SJCRH30 (cell line): ENCODE data around the gene MYO15B. TPM values are rescaled to one million over a fixed set of nuclear protein-coding genes. Genes with fewer than 3 reads are reported as not detected.

ENCODE experiments used
- DNase-seq, 2 experiments: peaks; one replicate each; pipeline ENCODE4 v3.0.0-alpha.2; 2015 to 2020
- H3K27ac ChIP-seq: fragments of 250-450 bp; sonication (Bioruptor Pico); 2 replicates; pipeline ENCODE4 v1.5.1; 2020; ENCODE audit warnings: mild to moderate bottlenecking, moderate library complexity
- H3K27me3 ChIP-seq: fragments of 250-450 bp; sonication (Bioruptor Pico); 2 replicates; pipeline ENCODE4 v1.5.1; 2020; ENCODE audit warnings: mild to moderate bottlenecking, moderate library complexity
- H3K36me3 ChIP-seq: fragments of 250-450 bp; sonication (Bioruptor Pico); 2 replicates; pipeline ENCODE4 v1.5.1; 2020; ENCODE audit warnings: mild to moderate bottlenecking, moderate library complexity
- H3K4me1 ChIP-seq: fragments of 250-450 bp; sonication (Bioruptor Pico); 2 replicates; pipeline ENCODE4 v1.5.1; 2020; ENCODE audit warnings: mild to moderate bottlenecking, moderate library complexity
- H3K4me3 ChIP-seq: fragments of 250-450 bp; sonication (Bioruptor Pico); 2 replicates; pipeline ENCODE4 v1.5.1; 2020; ENCODE audit warnings: mild to moderate bottlenecking, moderate library complexity
- H3K9me3 ChIP-seq: fragments of 250-450 bp; sonication (Bioruptor Pico); replicated peaks from 2 replicates; pipeline ENCODE4 v1.5.1; 2020; ENCODE audit warnings: mild to moderate bottlenecking, moderate library complexity
- total RNA-seq: library from RNA; depleted of rRNA; stranded (reverse); fragments of >200 nt; shearing (Covaris generic); gene quantifications from 2 replicates; pipeline ENCODE4 v1.2.3, GENCODE V29; 2014; rRNA removed

The MYO15B gene
- 0.02 TPM in 1 of 2 replicates, not detected in the other for total RNA-seq

DNA sequence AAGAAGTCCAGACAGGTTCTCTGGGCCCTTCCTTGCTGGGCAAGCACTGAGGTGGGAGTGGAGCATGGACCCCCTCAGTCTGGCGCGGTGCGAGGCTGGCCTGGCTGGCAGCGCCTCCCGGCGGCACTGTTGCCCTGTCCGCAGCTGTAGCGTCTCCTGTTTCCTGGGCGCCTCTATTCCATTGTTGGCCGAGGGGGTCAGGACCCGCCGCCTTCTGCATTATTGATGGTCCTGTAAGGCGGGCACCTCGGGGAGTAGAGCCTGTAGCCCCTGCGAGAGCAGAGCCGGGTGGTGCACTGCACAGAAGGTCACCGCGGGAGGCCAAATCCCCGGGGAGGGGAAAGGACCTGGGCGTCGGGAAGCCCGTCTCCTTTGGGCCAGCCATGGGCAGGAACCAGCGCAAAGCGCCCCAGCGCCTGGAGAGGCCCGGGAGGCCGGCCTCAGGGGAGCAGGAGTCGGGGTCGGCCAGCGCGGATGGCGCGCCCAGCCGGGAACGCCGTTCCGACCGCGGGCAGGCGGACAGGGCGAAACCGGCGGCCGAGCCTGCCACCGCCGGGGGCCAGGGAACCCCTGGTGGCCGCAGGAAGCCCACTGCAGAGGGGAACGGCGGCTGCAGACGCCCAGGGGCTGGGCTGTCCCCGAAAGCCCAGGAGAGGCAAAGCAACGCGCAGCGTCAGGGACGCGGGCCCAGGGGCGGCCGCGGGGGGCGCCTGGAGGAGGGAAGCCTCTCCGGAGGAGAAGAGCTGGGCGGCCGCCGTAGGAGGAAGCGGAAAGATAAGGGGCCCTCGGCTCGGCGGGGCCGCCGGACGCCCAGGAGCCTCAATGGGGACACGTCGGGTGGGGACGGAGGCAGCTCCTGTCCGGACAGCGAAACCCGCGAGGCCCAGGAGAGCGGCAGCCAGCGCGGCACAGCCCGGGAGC is at the start of gene MYO15B:
Gene MYO15B (plus strand): TSS at position 126 of the 921 bp plus-strand sequence. CDS start 258 bp downstream, at position 384.
- Histone ChIP-seq H3K4me3 (peak within 1 kb of the TSS; percentile 59), H3K27ac (no peak within 1 kb of the TSS), H3K9me3 (no peaks in the 10 kb centered on the region), H3K27me3 (peaks cover 11% of the 10 kb centered on the region; the same call in 1 of the 2 replicates), H3K36me3 (no peaks in the 10 kb centered on the region), H3K4me1 (no peaks in the 10 kb centered on the region)
- no peak for DNase-seq

DNA sequence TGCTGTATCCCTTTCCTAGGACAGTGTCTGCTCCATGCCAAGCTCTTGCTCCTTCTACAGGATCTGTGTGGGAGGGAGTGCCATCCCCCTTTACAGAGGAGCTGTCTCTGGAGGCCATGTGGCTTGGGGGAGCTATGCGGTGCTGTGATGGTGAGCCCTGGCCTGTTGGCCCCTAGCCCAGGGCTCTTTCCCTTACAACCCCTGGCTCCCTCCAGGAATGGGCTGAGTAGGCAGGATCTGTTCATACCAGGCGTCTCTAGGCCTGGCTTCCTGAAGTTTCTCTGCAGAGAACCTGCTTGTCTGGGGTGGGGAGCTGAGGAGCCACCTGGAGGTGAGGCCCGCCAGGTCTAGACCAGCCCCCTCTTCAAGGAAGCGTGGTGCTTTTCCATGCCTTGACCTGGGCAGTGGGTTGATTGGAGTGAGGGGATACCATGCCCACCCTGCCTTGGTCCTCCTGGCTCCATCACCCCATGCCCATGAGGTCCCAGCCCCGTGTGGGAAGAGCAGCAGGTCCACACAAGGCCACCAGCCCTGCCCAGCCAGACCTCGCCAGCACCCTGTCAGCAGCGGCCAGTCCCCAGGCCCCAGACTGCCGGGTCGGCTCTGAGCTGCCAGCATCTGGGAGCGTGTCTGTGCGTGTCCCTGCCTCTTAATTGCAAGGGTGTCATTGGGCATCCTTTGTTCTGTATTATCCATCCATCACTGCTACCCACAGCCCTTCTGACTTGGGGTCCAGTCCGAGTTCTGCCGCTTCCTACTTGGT is 47.5 kb upstream of the MYO15B start:
- Histone ChIP-seq H3K36me3 (no peaks in the 10 kb centered on the region), H3K4me1 (0 out of 2 replicates have a peak, but pooled peaks cover 2% of the 10 kb centered on the region), H3K4me3 (no peak overlapping the region), H3K27ac (no peak overlapping the region), H3K9me3 (no peaks in the 10 kb centered on the region), H3K27me3 (peaks cover 50% of the 10 kb centered on the region)
- no peak for DNase-seq

DNA sequence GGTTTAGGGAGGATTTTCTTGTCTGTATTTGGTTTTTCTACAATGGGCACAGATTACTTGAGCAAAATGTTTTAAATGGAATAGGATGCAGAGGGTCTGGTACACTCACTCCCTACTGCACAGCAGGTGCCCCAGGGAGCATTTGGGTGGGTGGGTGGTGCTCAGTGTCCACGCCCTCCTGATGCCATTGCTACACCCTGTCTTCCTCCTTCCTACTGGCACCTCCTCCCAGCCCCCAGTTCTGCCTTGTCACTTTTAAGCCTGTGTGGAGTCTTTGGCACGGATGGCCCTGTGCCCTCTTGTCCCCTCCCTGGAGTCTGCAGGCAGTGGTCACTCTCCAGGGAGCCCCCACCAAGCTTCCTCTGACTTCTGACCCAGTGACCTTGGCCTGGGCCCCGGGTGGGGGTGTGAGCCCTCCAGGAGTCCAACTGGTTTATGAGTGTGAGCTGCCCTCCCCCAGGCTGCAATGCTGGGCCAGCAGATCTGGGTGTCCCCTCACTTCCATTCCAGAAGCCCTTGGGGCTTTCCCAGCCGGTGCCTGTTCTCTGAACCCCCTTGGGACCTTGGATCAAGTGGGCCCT is 46.6 kb upstream of the MYO15B start:
- no peaks in the 10 kb centered on the region for H3K36me3 ChIP-seq
- no peaks in the 10 kb centered on the region for H3K4me1 ChIP-seq
- H3K4me3 ChIP-seq, result no peak overlapping the region
- H3K27ac ChIP-seq, result no peak overlapping the region
- H3K27me3 ChIP-seq, result peaks cover 59% of the 10 kb centered on the region
- no peak for DNase-seq
- H3K9me3 ChIP-seq, result no peaks in the 10 kb centered on the region

DNA sequence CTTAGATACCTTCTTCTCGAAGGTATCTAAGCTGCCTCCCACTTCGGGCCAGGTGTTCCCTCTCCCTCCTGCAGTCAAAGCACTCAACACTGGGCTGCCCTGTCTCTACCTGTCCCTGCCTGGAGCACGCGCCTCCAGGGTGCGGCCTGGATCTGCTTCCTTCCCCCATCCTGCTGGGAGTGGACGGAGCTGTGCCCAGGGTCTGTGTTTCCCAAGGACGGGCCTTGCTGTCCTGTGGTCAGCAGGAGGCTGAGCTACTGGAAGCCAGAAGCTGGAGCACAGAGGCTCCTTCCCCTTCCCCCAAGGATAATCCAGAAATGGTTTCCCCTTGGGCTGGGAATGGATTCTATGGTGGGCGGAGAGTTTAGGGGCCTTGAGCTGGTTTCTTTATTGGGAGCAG is 45.4 kb upstream of the MYO15B start:
- Histone ChIP-seq H3K27ac (no peak overlapping the region), H3K9me3 (no peaks in the 10 kb centered on the region), H3K4me3 (no peak overlapping the region), H3K36me3 (no peaks in the 10 kb centered on the region), H3K27me3 (peaks cover 50% of the 10 kb centered on the region), H3K4me1 (no peaks in the 10 kb centered on the region)
- DNase-seq, result no peak

DNA sequence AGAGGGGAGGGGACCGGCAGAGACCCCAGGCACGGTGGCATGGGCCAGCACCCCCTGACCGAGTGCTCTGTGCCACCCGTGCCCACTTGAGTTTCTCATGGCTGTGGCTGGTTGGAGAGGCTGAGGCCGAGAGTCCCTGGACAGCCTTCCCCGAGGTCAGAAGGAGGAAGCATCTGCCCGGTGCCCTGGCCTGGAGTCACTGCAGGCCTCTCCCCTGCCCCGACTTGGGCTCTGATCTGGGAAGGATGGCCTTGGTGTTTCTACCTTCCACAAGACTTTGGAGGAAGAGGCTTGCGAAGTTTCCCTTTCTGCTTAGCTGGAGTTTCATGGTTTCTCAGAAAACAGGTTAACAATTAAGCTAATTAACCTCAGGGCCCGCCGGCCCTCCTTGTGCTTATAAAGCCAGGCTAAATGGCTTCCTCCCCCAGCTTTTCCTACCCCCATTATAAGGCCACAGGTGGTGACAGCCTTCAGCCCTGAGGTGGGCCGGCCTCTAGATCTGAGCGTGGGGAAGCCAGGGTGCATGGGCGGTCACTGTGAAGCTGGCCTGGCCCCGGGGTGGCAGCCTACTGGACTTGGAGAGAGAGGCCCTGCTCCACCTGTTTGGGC is 44.8 kb upstream of the MYO15B start:
- Histone ChIP-seq H3K9me3 (no peaks in the 10 kb centered on the region), H3K36me3 (no peaks in the 10 kb centered on the region), H3K27ac (no peak overlapping the region), H3K4me3 (no peak overlapping the region), H3K27me3 (peaks cover 48% of the 10 kb centered on the region), H3K4me1 (no peaks in the 10 kb centered on the region)
- DNase-seq, result no peak

DNA sequence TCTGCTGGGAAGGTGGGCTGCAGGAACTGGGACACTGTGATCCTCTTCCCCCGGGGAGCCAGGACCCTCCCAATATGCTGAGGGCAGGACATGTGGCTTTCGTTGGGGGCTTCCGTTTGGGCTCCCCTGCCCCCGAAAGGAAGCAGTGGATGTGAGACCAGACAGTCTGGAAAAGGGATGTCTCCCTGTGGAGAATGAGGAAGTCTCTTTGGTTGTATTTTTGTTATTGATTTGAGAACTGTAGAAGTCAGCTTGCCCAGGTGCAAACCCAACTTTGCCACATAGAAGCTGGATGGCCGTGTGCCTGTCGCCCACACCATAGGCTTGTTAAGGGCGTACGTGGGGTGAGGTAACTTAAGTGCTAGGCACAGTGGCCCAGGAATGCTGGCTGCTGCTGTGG is 43.4 kb upstream of the MYO15B start:
- Histone ChIP-seq H3K27me3 (peaks cover 48% of the 10 kb centered on the region), H3K27ac (no peak overlapping the region), H3K9me3 (no peaks in the 10 kb centered on the region), H3K36me3 (no peaks in the 10 kb centered on the region), H3K4me3 (no peak overlapping the region), H3K4me1 (peaks cover 3% of the 10 kb centered on the region; the same call in 1 of the 2 replicates)
- no peak for DNase-seq

DNA sequence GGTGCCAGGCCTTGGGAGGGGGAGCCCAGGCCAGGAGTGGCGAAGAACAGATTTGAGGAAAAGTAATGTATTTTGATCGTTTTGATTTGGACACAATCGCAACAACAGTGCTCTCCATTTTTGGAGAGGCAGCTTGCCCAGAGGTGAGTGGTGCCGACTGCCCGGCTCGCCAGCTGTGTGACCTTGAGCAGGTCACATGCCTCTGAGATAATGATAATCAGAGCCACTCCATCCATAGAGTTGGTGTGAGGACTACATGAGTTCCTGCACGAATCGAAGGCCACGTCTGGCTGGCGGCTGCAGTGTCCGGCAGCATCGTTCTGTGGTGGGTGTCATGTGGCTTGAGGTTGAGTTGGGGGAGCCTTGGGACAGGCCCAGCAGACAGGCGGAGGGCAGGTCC is 41.4 kb upstream of the MYO15B start:
- H3K4me3 ChIP-seq, result no peak overlapping the region
- H3K9me3 ChIP-seq, result no peaks in the 10 kb centered on the region
- peaks cover 8% of the 10 kb centered on the region; the same call in 1 of the 2 replicates for H3K4me1 ChIP-seq
- peaks cover 38% of the 10 kb centered on the region for H3K27me3 ChIP-seq
- H3K27ac ChIP-seq, result no peak overlapping the region
- no peaks in the 10 kb centered on the region for H3K36me3 ChIP-seq
- no peak for DNase-seq

DNA sequence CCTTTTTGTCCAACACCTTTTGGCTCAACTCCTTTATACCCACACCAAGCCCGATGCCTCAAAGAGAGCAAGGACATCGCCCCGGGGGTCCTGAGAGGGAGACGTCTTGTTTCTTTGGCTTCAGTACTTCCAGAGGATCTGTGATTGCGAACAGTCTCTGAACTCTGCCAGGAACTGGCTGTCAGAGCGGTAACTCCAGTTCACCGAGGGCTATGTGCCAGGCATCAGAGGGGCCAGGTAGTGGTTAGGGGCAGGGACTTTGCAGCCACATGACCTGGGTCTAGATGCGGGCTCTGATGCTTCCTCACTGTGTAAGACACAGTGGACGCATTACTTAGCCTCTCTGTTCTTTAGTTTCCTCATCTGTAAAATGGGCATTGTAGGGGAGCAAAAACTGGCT is 40.5 kb upstream of the MYO15B start:
- Histone ChIP-seq H3K4me3 (no peak overlapping the region), H3K27me3 (peaks cover 36% of the 10 kb centered on the region), H3K4me1 (peaks cover 8% of the 10 kb centered on the region; the same call in 1 of the 2 replicates), H3K27ac (no peak overlapping the region), H3K9me3 (no peaks in the 10 kb centered on the region), H3K36me3 (no peaks in the 10 kb centered on the region)
- DNase-seq, result no peak

DNA sequence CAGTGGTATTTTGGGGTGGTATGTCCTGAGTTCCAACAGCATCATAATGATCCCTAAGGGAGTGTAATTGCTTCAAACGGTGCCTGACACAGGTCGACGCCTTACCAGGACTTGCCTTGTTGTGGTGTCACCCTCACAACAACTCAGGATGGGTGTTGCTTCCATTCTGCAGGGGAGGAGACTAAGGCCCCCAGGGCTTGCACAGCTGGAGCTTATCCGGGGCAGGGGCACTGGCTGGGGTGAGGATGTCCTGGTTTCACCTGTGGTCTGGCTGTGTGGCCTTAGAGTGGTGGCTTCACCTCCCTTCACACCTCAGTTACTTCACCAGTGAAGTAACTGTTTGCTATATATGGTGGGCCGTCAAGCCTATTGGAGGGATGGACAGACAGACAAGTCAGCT is 38.8 kb upstream of the MYO15B start:
- no peak for DNase-seq
- no peaks in the 10 kb centered on the region for H3K36me3 ChIP-seq
- peaks cover 18% of the 10 kb centered on the region; the same call in 1 of the 2 replicates for H3K4me1 ChIP-seq
- no peaks in the 10 kb centered on the region for H3K9me3 ChIP-seq
- H3K4me3 ChIP-seq, result no peak overlapping the region
- H3K27ac ChIP-seq, result no peak overlapping the region
- H3K27me3 ChIP-seq, result peaks cover 21% of the 10 kb centered on the region

DNA sequence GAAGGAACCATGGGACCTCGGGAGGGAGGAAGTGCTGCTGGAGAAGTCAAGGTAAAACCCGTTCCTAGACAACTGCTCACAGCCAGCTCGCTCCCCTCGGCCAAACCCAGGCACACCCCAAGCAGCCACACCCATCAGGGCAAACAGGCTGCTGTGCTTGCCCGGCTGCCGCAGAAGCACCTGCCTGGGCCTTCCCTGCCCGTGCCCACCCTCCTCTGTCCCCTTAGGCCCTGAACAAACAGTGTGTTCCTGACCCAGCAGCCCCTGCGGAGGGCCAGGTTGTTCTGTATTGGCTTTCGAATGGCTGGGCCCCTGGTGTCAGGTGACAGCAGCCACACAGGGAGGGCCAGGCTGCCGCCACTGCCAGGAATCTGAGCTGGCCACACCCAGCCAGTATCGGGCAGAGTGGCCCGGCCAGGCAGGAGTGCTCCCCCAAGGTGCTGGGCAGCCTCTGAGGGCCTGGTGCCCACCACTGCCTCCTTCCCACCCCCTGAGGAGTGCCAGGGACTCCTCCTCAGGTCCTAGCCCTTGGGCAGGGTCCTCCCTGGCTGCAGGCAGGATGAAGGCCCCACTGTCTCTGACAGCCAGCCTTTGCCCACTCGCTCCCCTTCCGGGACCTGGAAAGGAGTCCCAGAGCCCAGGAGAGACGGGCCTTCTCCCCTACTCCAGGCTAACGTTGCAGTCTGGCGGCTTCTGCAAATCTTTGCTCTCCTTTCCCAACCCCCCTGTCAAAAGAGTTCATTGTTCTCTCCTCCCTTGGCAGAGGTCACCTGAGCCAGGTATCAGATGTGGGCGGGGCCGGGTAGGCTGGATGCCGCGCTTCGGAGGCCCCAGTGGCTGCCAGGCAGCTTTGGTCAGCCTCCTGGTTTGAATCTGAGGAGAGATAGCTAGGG is 38.1 kb upstream of the MYO15B start:
- Histone ChIP-seq H3K27ac (no peak overlapping the region), H3K36me3 (no peaks in the 10 kb centered on the region), H3K27me3 (peaks cover 14% of the 10 kb centered on the region), H3K4me3 (peak overlapping the region; percentile 26), H3K9me3 (no peaks in the 10 kb centered on the region), H3K4me1 (peaks cover 18% of the 10 kb centered on the region; the same call in 1 of the 2 replicates)
- peak; percentile 68 to 76 for DNase-seq

DNA sequence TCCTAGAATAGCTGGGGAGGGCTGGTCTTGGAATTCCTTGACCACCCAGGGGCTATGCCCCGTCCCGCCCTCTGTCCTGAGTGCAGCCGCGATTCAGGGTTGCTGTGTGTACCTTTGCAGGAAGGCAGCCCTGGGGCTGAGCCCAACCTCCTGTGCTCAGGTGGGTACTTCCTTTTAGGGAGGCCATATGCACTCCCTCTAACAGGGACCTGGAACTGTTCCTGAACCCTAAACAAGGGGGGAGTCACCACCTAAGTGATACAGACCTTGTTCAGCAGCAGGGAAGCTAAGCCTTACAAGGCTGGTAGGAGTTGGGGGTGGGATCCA is 37.5 kb upstream of the MYO15B start:
- Histone ChIP-seq H3K9me3 (no peaks in the 10 kb centered on the region), H3K27me3 (peaks cover 11% of the 10 kb centered on the region; the same call in 1 of the 2 replicates), H3K4me1 (peaks cover 18% of the 10 kb centered on the region; the same call in 1 of the 2 replicates), H3K4me3 (no peak overlapping the region), H3K36me3 (no peaks in the 10 kb centered on the region), H3K27ac (no peak overlapping the region)
- no peak for DNase-seq

DNA sequence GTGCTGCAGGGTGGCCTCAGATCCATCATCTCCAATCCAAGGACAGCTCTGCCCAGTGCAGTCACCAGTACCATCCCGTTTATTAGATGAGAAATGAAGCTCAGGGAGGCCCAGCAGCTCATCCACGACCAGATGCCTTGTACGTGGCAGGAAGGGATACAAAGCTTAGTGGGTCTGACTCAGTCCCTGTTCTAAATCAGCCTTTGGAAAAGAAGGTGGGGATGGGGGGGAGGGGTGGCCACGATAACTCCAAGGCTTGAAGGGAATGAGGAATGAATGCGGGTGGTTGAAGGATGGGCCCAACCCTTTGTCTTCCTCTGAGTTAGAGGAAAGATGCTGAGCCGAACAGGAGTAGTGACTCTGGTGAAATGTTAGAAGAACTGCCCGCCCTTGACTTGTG is 36.3 kb upstream of the MYO15B start:
- H3K36me3 ChIP-seq, result no peaks in the 10 kb centered on the region
- DNase-seq, result no peak

DNA sequence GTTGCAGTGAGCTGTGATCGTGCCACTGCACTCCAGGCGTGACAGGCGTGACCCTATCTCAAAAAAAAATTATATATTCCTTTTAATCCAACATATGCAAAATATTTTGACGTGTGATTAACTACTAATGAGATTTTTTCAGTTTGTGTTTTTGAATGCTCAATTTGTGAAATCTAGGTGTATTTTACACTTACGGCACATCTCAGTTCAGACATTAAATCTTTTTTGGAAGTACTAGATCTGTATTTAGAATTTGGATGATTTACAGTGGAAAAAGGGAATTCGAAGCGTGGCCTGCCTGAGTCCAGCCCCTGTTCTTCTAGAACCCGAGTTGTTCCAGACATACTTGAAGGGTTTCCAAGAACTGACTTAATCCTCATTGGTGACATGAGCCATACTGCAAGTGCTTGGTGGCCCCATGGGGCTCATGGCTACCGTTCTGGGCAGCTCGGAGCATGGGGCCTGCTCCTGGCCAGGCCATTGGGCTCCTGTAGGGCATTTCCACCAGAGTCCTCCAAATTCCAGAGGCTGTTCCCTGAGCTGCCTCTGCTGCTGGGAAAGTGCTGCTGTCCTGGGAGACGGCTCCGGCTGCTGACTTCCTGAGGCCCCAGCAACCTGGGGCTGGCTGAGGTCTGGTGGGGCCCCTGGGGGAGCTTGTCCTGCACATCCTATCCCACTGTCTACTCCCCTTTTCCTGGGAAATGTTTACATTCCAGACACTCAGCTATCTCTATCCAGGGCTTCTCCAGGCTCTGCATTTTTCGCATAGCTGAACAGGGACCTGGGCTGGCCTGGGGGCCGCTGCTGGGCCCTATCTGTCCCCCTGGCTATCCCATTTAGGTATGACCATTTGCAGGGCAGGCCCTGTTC is 34.9 kb upstream of the MYO15B start:
- DNase-seq, result peak; percentile 55 to 68
- H3K9me3 ChIP-seq, result no peaks in the 10 kb centered on the region
- peaks cover 24% of the 10 kb centered on the region for H3K4me1 ChIP-seq
- H3K27ac ChIP-seq, result no peak overlapping the region; the same call in 1 of the 2 replicates
- no peaks in the 10 kb centered on the region for H3K27me3 ChIP-seq
- no peaks in the 10 kb centered on the region for H3K36me3 ChIP-seq
- no peak overlapping the region for H3K4me3 ChIP-seq

More for the DNA sequence above, 36.3 kb upstream of the MYO15B start:
- H3K27me3 ChIP-seq, result no peaks in the 10 kb centered on the region; the same call in 1 of the 2 replicates
- H3K9me3 ChIP-seq, result no peaks in the 10 kb centered on the region
- H3K4me3 ChIP-seq, result no peak overlapping the region
- H3K27ac ChIP-seq, result no peak overlapping the region
- peaks cover 18% of the 10 kb centered on the region; the same call in 1 of the 2 replicates for H3K4me1 ChIP-seq
